Medulla oblongata (tissue), 1 donor: ENCODE results near the gene ZNF784.
A peak's percentile ranks its signal among the peaks of the same experiment; 100 is the strongest.
"Not testable (repeated sequence)": the region's sequence is repeated elsewhere in the genome, so short reads cannot be mapped to it uniquely, and the experiment has no call there.

ENCODE experiments used
- DNase-seq: peaks from one replicate; pipeline ENCODE4 v3.0.0-alpha.2; 2015; ENCODE audit errors: extremely low spot score

The ZNF784 gene

DNA sequence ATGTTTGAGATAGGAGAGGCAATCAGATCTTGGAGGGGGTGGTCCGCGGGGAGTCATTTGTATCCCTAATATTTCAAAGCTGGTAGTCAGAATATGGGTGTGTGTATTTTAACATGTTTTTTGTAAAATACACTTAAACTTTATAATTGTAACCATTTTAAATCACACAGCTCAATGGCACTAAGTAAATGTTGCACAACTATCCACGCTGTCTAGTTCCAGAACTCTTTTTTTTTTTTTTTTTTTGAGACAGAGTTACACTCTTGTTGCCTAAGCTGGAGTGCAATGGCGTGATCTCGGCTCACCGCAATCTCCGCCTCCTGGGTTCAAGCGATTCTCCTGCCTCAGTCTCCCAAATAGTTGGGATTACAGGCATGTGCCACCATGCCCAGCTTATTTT, 40.5 kb downstream of the ZNF784 start:
- DNase-seq = not testable (repeated sequence)

DNA sequence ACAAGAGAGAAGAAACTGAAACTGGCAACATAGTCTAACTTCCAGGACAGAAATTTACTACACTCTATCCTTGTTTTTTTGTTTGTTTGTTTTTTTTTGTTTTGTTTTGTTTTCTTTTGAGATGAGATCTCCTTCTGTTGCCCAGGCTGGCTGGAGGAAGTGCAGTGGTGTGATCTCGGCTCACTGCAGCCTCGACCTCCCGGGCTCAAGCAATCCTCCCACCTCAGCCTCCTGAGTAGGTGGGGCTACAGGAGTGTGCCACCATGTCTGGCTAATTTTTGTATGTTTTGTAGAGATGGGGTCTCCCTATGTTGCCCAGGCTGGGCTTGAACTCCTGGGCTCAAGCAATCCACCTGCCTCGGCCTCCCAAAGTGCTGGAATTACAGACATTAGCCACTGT, 42.1 kb downstream of the ZNF784 start:
- DNase-seq = not testable (repeated sequence)

DNA sequence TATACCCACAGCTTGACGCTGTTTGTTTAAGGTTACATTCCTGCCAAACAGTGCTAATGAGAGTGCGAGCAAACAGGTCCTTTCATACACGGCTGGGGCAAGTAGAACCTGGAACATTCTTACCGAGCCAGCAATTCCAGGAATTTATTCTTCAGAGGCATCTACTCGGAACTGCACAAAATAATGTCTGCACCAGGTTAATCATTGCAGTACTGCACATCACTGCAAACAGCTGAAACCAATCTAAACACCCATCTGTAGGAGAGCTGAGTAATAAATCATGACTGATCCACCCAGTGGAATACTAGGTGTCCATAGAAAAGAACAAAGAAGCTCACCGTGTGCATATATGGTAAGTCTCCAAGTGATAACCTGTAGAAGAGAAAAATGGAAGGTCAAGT, 42.5 kb downstream of the ZNF784 start:
- no peak for DNase-seq

DNA sequence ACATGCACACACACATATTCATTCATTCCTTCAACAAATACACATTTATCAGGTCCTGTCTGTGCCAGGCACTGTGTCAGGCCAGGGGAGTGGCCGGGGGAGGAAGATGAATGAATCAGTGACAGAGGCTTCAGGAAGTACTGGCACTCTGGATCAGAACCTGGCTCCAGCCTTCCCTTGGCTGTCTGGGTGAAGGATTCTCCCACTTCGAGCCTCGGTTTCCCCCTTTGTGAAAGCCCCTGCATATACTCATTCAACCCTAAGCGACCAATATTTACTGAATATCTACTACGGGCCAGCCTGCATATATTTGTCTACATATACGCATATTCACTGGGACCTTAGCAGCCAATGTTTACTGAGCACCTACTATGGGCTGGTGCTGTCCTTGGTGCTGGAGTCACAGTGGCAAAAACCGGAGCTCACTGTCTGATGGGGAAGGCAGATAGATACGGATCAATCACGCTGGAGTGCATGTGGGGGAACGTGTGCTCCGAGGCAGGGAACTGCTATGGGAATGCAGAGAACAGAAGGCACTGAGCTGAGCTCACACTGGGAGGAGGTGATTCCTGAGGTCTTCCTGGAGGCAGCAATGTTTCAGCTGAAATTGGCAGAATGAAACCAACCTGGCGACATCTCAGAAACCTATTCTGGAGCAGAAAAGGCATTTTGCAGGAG, 43.1 kb downstream of the ZNF784 start:
- no peak for DNase-seq

DNA sequence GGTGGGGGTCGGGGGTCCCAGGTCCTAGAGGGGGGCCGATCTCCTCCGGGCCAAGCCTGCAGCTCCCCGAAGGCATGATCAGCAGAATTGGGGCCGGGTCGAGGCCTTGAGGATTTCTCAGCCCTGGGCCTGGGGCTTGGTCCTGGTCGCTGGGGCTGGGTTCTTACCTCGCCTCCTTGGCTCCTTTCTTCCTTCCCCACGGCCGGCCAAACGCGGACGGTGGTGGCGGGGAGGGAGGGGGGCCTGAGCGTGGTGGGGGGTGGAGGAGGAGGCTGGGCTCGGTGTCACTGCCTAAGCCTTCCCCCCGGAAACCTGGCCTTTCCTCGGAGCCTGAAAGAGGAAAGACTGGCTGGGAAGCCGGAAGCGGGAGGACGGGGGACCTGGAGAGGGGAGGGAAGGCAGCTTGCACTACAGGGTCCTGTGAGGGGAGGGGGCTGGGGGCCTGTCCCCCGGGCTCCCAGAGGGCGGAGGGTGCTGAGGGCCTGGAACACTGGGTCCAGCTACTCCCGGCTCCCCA, 43.7 kb downstream of the ZNF784 start, which contains the start of gene ZNF579:
Gene ZNF579, minus strand, starts transcription at position 221 of the 517 bp plus-strand sequence. CDS start 1,209 bp downstream, outside the sequence.
- DNase-seq = peak; percentile 89

DNA sequence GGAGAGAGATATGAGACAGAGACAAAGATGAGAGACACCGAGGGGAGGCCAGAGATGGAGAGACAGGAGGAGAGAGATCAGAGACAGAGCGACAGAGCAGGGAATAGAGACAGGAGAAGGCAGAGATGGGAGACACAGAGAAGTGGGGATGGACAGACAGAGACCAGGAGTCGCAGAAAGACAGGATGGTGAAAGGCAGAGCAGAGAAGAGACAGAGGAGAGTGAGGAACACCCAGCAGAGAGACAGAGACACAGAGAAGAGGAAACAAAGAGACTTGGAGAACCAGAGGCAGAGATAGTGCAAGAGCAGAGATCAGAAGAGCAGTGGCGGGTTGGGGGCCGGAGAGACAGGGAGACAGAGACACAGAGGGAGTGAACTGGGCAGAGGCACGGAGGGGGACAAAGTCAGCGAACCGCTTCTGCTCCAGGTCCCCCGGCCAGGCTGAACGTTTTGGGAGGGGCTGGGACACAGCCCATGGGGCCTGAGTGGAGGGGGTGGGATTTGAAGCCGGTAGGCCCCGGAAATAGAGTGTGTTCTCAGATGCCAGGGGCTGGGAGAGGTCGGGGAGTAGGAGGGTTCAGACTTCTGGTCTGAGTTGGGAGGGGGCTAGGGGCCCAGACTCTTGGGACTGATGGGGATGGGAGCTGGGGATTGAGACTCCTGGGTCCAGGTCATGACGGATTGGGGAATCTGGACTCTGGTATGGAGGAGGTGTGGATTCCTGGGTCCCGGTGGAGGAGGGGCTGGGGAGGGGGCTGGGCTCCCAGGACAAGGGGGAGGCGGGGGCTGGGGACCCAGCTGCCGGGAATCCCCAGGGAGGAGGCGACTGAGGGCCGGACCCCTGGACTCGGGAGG, 44.4 kb downstream of the ZNF784 start:
- DNase-seq = peak; percentile 21

DNA sequence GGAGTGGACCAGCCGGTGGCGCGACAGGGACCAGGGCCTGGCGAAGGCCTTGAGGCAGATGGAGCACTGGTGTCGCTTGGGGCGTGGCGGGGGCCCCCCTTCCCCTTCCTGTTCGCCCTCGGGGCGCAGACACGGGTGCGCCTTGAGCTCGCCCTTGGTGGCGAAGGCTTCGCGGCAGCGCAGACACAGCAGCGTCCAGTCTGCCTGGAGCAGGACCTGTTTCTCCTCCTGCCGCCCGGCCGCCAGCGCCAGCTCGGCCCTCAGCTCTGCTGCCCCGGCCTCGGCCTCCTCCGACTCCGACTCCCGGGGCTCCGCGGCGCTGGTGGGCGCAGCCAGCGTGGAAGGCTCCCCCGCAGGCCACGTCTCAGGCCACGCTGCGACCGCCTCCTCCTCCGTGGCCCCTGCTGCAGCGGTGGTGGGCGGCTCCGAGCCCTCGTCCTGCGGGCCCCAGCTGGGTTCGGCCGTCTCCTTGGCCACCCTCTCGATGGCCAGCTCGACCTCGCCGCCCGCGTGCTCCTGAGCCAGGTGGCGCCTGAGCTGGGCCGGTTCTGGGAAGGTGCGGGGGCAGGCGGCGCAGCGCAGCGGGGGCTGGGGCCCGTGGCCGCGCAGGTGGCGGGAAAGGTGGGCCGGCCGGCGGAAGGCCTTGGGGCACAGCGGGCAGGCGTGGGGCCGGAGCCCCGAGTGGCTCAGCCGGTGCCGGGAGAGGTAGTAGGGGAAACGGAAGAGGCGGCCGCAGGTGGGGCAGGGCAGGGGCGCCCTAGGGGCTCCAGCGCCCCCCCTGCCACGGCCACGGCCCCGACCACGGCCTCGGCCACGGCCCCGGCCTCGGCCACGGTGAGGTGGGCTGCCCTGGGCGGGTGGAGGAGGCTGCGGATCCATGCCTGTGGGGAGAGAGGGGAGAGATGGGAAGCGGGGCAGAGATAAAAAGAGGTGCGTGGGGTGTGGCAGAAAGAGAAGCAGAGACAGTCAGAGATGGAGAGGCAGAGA, 45.3 kb downstream of the ZNF784 start:
- DNase-seq = no peak

DNA sequence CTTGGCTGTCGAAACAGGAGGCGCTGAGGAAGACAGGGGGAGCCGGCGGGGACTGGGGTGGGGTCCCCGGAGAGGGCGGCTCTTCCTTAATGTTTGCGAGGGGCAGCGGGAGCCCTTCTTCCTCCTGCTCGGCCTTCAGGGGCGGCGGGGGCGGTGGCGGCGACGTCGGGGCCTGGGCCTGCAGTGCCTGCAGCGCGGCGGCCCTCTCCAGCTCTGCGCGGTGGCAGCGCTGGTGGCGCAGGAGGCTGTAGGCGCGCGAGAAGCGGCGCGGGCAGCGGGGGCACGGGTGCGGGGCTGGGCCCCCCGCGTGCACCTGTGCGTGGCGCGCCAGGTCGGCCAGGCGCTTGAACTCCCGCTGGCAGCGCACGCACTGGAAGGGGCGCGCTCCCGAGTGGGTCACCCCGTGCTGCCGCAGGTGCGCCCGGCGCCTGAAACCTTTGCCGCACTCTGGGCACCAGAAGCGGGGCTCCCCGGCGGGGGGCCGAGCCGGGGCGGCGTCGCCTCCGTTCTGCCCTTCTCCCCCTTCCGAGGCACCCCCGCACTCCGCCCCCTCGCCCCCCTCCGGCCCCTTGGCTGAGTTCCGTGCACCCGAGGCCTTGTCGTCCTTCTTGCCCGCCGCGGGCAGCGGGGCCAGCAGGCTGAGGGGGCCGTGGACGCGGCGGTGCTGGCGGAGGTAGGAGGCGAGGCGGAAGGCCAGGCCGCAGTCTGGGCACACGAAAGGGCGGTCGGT, 46.2 kb downstream of the ZNF784 start:
- no peak for DNase-seq

DNA sequence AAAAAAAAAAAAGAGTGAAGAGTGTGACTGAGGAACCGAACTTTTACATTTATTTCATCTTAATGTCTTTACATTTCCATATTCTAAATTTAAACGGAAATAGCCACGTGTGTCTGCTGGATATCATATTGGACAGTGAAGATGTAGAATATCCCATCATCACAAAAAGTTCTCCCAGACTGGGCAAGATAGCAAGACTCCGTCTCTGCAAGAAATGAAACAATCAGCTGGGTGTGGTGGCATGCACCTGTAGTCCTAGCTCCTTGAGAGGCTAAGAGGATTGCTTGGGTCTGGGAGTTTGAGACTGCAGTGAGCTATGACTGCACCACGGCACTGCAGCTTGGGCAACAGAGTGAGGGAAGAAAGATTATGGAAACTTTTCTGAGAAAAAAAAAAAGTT, 47.6 kb downstream of the ZNF784 start:
- DNase-seq = no peak

DNA sequence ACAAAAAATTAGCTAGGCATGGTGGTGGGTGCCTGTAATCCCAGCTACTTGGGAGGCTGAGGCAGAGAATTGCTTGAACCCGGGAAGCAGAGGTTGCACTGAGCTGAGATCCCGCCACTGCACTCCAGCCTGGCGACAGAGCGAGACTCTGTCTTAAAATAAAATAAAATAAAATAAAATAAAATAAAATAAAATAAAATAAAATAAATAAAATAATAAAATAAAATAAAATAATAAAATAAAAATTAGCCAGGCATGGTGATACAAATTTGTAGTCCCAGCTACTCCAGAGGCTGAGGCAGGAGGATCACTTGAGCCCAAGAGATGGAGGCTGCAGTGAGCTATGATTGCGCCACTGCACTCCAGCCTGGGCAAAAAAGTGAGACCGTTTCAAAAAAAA, 50.4 kb downstream of the ZNF784 start:
- DNase-seq = not testable (repeated sequence)
